Left kidney (tissue), 2 donors: ENCODE measurements around the gene DOK7. TPM values are rescaled to one million over a fixed set of nuclear protein-coding genes. Genes with fewer than 3 reads are reported as not detected.
"Not testable (repeated sequence)": the region's sequence is repeated elsewhere in the genome, so short reads cannot be mapped to it uniquely, and the experiment has no call there.

Experiments
- DNase-seq: peaks from one replicate; pipeline ENCODE4 v3.0.0-alpha.2; 2013
- polyA plus RNA-seq: library from polyadenylated mRNA; unstranded; fragments of 120-200 nt; gene quantifications from one replicate; pipeline ENCODE4 v1.2.1, GENCODE V29; 2013; ENCODE audit not compliant: insufficient read length

The DOK7 gene
- polyA plus RNA-seq, 1 donor, result 1.5 TPM

DNA sequence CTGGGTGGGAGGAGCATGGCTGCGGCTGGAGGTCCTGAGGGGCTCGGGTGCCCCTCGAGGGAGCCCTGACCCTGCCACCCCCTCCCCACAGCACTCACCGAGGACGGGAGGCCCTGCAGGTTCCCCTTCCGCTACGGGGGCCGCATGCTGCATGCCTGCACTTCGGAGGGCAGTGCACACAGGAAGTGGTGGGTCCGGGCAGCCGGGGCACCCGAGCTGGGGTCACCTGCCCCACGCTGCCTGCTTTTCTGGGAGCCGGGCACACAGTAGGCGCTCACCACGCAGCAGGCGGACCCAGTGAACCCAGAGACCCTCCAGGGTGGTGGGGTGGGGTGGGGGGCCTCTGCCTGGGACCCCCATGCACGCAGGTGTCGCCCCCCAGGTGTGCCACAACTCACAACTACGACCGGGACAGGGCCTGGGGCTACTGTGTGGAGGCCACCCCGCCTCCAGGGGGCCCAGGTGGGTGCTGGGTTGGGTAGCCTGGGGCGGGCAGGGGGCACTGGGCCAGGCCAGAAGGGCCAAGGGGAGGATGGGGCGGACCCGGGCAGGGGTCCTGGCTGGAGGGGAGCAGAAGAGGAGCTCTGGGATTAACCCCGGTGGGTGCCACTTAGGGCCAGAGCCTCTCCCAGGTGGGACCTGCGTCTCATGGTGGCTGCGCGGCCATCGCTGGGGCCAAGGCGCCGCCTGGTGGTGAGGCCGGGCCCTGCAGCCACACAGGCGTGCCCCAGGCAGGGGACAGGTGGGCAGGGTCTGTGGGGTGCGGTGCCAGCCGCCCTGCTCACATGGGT, 20.0 kb upstream of the DOK7 start:
- no peak for DNase-seq

DNA sequence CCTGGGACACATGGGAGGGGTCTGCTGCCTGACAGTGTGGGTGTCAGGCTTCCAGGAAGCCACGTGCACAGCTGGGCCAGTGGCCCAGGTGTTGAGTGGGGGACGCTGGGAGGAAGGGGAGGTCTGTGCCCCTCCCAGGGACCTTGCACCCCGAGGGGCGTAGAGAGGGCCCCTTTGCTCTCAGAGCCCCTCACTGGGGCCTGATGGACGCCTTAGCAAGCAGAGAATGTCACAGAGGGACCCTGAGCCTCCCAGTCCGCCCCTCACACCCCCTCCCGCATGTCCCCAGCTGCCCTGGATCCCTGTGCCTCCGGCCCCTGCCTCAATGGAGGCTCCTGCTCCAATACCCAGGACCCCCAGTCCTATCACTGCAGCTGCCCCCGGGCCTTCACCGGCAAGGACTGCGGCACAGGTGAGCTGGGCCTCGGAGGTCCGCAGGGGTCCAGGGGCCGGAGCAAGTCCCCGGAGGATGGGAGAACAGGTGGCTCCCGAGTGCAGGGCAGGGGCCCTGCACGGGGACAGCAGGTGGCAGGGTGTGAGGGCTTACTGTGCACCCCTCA, 19.3 kb upstream of the DOK7 start:
- DNase-seq, result no peak

DNA sequence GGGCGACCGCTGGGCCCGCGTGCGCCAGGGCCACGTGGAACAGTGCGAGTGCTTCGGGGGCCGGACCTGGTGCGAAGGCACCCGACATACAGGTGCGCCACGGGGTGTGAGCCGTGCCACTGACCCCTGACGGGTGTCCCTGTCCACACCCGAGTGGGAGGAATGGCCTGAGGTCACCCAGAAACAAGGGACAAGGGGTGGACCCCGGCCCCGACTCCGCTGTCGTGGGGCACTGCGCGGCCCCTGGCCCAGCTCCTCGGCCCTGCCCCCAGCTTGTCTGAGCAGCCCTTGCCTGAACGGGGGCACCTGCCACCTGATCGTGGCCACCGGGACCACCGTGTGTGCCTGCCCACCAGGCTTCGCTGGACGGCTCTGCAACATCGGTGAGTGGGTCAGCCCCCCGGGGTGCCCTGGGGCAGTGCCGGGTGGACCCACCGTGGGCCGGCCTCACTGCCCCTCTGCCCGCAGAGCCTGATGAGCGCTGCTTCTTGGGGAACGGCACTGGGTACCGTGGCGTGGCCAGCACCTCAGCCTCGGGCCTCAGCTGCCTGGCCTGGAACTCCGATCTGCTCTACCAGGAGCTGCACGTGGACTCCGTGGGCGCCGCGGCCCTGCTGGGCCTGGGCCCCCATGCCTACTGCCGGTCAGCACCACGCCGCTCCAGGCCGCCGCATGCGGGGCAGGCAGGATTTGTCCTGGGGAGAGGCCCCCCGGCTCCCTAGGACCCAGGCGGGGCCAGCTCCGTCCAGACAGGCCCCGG, 18.6 kb upstream of the DOK7 start:
- DNase-seq, result no peak

DNA sequence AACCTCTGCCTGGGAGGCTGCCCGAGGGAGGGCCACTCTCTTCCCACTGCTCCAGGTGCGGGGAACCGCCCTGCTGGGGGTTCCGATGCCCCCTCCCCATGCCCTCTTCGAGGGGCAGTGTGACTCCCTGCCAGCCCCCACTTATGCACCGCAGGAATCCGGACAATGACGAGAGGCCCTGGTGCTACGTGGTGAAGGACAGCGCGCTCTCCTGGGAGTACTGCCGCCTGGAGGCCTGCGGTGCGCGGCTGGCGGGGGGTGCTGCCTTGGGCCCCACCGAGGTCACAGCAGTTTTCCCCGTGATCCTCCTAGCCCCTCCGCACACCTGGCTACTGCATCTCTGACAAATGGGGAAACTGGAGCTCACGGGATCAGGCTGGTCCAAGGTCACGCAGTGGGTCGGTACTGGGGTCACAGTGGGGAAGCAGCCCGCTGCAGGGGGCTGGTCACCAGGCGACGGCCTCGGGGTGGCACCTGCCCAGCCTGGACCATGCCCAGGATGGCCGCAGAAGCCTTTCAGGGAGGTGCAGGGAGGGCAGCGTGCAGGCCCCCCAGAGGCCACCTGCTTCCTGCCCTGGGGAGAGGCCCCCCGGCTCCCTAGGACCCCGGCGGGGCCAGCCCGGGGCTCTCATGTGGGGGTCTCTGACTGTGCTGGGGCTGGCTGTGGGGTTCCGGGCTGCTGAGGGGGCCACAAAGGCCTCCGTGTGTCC, 17.8 kb upstream of the DOK7 start:
- DNase-seq, result no peak

DNA sequence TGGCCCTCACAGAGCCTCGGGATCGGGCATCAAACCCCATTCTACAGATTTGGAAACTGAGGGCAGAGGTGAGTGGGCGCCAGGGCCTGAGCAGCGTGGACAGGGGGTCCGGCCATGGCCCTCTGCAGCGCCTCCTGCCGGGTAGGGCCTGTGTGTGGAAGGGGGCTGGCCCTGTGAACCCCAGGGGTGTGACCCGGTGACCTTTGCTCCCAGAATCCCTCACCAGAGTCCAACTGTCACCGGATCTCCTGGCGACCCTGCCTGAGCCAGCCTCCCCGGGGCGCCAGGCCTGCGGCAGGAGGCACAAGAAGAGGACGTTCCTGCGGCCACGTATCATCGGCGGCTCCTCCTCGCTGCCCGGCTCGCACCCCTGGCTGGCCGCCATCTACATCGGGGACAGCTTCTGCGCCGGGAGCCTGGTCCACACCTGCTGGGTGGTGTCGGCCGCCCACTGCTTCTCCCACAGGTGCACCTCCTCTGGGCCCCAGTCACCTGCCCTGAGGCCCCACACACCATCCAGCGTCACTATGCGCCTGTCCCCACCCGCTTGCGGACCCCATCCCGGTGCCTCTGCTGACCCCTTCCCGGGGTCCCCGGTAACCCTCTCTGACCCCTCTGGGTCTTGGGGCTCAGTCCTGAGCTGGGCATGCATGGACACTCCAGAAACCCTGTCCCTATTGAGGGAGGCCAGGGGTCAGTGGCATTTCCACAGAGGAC, 17.1 kb upstream of the DOK7 start:
- DNase-seq, result no peak

DNA sequence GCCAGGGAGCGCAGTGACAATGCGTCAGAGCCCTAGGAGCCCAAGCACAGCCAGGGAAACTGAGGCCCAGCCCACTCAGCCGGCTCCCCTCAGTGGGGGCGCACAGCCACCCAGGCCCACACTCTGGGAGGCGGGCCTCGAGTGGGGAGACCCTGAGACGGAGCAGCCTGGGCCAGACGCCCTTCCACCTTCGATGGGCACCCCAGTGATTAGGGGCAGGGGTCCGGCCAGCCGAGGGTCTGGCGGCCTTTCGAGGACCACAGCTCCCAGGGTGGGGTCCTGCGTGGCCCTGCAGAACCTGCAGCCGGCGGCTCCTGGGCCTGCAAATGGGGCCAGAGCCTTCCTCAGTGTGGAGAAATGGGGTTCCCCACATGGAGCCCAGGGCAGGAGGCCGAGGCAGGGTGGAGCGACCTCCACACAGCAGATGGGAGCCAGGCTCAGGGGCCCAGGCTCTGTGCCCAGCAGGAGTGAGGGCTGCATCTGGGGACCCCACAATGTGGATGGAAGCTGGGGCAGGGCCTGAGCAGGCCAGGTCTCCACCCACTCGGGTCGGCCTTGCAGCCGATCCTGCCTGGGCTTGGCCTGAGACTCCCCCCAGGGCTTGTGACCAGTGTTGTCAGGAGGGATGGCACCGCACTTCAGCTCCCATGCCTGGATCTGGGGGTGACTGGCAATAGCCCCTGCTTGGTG, 16.3 kb upstream of the DOK7 start:
- DNase-seq, result no peak

DNA sequence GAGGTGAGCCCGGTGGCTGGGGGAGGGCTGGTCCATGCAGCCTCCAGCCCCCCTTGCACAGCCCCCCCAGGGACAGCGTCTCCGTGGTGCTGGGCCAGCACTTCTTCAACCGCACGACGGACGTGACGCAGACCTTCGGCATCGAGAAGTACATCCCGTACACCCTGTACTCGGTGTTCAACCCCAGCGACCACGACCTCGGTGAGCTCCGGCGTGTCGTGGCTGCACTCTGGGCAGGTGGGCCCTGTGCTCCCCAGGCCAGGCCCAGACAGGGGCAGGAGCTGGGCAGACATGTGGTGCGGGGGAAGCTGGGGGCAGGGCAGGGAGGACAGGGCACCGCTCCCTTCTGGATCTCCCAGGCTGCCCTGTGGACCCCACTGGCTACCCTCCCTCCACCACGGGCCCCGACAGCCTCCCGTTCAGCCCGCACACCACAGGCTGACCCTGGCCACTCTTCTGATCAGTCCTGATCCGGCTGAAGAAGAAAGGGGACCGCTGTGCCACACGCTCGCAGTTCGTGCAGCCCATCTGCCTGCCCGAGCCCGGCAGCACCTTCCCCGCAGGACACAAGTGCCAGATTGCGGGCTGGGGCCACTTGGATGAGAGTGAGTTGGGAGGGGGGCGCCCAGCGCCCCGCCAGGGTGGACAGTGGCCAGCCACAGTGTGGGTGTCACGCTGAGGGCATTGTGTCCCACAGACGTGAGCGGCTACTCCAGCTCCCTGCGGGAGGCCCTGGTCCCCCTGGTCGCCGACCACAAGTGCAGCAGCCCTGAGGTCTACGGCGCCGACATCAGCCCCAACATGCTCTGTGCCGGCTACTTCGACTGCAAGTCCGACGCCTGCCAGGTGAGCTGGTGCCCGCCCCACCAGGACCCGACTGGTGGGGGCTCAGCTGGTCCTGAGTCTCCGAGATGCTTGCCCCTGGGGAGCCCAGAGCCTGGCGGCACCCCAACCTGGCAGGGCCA, 15.4 kb upstream of the DOK7 start:
- DNase-seq, result no peak

DNA sequence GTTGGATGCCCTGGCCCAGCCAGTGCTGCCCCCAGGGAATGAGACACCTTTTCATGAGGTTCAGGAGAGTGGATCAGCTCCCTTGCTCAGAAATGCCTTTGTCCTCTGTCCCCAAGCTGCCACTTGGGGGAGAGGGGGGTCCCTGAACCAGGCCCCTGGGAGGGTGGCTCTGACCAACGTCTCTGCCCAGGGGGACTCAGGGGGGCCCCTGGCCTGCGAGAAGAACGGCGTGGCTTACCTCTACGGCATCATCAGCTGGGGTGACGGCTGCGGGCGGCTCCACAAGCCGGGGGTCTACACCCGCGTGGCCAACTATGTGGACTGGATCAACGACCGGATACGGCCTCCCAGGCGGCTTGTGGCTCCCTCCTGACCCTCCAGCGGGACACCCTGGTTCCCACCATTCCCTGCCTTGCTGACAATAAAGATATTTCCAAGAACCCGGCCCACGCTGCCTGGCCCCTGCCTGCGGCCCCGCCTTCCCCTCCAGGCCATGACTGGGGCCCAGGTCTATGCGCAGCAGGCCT, 14.0 kb upstream of the DOK7 start:
- DNase-seq, result no peak

DNA sequence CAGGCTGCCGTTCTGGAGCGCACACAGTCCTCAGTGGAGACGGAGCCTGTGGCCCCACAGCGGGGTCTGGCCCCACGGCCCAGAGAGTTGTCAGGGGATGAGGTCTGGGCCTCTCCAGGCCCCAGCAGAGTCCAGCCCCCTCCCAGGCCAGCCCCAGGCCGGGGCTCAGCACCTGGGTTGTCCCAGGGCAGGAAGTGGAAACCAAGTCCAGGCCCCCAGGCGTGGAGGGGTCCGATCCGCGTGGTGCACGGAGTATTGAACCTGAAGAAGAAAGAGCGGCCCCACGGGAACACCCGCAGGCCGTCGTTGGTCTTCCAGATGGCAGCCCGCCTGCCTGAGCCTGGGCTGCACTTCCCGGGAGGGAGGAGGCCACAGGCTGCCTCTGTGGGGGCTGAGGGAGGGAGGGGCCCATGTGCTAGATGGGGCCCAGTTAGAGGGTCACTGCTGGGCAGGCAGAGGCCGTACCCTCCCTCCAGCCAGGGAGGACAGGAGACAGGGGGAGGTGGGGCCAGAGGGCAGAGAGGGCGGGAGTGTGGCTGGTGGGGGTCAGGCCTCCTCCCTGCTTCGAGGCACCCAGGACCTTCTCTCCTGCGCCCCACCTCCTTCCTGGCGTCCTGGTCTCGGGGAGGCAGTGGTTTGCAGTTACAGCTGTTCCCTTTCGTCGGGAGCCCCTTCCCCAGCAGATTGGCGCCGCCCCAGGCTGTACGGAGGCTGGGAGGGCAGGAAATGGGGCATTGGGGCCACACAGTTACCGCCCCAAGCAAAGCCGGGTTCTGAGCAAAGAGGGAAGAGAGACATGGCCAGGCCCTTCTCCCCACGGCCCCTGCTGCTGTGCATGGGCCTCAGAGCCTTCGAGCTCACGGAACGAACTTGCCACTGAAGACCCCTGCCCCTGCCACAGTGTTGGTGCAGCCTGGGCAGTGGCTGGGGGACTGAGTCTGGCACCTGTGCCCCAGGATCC, 13.3 kb upstream of the DOK7 start:
- DNase-seq, result no peak

DNA sequence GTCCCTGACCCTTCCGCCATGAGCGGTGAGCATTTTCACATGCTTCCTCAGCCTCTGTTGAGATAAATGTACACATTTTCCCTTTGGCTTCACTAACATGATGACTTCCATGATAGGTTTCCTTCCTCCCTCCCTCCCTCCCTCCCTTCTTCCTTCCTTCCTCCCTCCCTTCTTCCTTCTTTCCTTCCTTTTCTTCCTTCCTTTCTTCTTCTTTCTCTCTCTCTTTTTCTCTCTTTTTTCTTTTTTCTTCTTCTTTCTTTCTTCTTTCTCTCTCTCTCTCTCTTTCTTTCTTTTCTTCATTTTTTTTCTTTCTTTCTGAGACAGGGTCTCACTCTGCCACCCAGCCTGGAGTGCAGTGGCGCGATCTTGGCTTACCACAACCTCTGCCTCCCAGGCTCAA, 12.5 kb upstream of the DOK7 start:
- DNase-seq, result no peak

DNA sequence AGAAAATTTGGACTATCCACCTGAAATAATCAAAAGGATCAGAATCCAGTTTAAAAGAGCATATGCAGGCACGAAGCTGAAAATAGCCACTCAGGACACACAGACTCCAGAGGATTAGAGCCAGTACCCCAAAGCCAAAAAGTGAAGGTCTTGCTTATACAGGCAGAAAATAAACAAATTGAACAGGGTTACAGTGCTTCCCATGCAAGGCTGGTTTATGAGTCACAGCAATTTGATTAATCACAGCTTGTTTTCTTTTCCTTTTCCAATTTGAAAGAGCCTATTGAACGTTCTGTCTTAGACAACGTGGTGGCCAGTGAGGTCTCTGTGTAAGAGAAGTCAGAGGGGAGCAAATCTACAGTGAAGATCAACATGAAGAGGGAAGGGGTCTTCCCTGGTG, 11.2 kb upstream of the DOK7 start:
- no peak for DNase-seq

DNA sequence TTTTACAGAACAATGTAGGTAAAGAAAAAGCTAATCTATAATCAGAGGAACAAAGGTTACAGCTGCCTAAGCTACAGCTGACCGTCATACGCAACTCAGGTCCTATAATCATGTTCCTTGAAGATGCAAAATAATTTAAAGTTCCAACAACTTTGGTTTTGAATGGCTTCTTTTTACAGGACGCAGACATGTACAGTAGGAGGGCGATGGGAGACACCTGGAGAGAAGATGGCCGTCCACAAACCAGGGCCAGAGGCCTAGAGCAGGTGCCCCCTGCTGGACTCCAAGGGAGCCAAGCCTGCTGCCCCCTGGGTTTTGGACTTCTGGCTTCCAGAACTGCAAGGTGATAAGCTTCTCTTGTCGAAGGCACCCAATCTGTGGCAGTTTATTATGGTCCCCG, 10.7 kb upstream of the DOK7 start:
- DNase-seq, result no peak

DNA sequence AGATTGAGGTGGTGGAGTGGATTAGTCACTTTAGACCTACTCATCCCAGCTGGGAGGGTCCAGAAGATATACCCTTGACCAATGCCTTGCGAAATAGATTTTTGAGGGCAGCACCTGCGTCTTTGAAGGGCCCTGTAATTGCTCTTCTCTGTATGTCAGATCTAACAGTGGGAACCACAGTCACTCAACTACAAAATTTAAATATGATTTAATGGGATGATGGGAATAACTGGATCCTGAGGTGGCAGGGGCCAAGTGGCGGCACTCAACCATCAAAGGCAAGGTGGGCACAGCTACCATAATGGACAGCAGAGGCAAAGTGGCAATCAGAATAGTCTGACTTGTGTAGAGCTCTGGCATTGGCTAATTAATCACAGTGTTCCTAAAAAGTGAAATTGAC, 7.5 kb upstream of the DOK7 start:
- not testable (repeated sequence) for DNase-seq

DNA sequence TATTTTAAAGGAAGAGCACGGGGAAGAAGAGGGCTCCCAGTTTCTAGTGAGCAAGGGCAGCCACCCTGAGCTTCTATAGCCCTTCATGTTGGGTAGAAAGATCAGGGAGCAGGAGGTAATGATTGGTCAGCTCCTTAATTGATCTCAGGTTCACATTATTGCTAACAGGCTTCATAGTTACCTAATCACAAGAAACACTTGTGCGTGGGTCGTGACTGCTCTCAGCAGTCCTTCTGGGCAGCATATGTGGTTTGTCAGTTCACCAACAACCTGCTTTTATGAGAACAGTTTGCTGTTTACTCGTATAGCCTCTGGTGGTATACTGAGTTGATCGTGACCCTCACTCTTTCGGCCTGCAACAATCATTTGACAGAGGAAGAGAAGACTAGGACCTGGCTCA, 4.7 kb upstream of the DOK7 start:
- DNase-seq, result no peak

DNA sequence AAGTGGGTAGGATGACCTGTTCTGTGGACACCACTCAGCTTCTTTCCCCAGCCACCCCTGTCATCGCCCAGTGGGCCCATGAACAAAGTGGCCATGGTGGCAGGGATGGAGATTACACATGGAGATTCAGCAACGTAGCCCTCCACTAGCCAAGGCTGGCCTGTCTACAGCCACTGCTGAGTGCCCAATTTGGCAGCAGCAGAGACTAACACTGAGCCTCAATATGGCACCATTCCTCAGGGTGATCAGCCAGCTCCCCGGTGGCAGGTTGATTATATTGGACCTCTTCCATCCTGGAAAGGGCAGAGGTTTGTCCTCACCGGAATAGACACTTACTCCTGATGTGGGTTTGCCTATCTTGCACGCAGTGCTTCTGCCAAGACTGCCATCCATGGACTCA, 4.0 kb upstream of the DOK7 start:
- DNase-seq, result not testable (repeated sequence)

DNA sequence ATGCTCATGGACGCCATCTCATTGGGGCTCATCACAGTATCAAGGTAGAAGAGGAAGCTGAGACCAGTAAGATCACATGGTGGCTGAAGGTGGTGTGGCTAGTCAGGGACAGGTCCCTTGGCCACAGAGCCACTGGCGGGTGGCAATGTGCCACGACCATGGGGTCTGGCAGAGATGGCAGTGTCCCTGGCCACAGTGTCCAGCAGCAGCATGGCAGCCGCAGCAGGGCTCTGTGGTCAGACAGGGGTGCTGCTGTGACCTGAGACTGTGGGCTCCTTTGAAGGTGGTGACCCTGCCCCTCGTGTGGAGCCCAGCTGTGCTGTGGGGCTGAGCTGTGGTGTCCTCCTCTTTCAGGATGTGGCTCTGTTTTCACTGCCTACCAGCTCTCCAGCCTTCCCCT, 2.2 kb upstream of the DOK7 start:
- DNase-seq, result no peak

DNA sequence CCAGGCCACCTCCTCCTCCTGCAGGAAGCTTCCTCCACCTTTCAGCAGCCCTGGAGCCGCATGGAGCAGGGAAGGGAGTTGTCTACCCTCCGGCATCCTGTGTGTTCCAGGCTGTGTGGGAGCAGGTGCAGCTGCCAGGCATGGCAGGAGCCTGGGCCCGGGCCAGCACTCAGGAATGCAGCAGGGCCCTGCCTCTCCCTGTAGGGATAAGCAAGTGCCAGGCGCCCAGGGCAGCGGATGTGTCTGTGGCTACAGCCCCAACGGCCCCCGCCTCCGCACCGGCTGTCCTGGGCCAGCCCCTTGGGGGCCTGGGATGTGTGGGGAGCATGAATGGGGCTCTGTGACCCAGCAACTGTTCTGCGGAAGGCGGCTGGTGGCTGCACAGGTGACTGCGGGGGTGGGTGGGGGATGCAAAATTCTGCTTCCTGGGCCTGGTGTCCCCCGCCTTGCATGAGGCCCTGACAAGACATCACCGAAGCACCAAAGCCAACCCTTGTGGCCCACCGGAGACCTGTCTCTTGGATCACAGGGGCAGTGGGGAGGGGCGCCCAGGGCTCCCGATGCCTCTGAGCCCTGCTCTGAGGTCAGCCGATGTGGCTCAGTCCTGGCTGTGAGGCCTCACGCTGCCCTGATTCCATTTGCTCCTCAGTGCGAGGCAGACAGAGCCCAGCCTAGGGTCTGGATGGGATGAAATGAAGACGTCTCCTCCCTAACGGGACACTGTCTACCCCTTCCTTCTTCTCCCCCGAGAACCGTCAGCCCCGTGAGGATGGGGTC, 1.4 kb upstream of the DOK7 start:
- peak; percentile 56 for DNase-seq

DNA sequence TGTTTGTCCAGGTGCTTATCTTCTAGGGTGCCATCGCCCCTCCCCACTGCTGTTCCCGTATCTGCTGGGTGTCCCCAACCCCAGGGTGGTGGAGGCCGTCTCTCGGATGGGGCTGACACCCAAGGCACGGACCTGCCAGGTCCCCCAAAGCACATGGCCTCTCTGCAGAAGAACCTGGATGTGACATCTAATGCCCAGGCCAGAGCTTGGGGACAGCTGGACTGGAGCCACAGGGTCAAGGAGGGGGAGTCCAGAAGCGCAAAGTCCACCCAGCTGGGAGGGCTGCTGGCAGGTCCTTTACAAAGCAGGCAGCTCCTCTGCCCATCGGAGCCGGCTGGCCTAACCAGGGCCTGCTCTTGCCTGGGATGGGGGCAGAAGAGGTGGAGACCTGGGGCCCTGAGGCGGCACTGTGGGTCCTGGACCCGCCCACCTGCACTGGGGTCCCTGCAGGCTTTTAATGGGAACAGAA, 751 bp upstream of the DOK7 start:
- DNase-seq, result no peak
